GM23338 (cell line): ENCODE data around the gene SERGEF.

ENCODE experiments used
- EZH2phosphoT487 ChIP-seq: fragments of 200-600 bp; sonication (generic); IDR thresholded peaks from one replicate; pipeline ENCODE4 v1.8.1; 2018; ENCODE audit warnings: antibody characterized with exemption; ENCODE audit not compliant: unreplicated experiment
- TF ChIP-seq, protein P1 (sequence below), 2 experiments: fragments of 200-600 bp in 1 of 2; sonication (generic) in 1 of 2; conservative IDR thresholded peaks; 2 replicates each; pipeline versions ENCODE4 v1.5.1 to v1.6.1; 2016 to 2017; ENCODE audit warnings: antibody characterized with exemption in 2 of 2, low read depth in 2 of 2, mild to moderate bottlenecking in 2 of 2, moderate library complexity in 1 of 2

GRCh38 chr11:17801166-17801565 lies 211.7 kb downstream of the SERGEF start:
- TF ChIP-seq, protein P1, sequence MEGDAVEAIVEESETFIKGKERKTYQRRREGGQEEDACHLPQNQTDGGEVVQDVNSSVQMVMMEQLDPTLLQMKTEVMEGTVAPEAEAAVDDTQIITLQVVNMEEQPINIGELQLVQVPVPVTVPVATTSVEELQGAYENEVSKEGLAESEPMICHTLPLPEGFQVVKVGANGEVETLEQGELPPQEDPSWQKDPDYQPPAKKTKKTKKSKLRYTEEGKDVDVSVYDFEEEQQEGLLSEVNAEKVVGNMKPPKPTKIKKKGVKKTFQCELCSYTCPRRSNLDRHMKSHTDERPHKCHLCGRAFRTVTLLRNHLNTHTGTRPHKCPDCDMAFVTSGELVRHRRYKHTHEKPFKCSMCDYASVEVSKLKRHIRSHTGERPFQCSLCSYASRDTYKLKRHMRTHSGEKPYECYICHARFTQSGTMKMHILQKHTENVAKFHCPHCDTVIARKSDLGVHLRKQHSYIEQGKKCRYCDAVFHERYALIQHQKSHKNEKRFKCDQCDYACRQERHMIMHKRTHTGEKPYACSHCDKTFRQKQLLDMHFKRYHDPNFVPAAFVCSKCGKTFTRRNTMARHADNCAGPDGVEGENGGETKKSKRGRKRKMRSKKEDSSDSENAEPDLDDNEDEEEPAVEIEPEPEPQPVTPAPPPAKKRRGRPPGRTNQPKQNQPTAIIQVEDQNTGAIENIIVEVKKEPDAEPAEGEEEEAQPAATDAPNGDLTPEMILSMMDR (conservative IDR thresholded peaks at IDR 0.05; ENCODE audit: low read depth in 2 of 2): no peak
- no peak for TF ChIP-seq EZH2phosphoT487
